Naive thymus-derived CD8-positive, alpha-beta T cell (primary cell): ENCODE data around the gene HOXC10. TPM values are rescaled to one million over a fixed set of nuclear protein-coding genes. Genes with fewer than 3 reads are reported as not detected.

ENCODE experiments used
- microRNA-seq: library from miRNA; unstranded; fragments of <30 nt; microRNA quantifications from one replicate; pipeline ENCODE4 v1.2.0, GENCODE V29; 2022; ENCODE audit warnings: borderline microRNAs expressed
- polyA plus RNA-seq, 3 donors: library from polyadenylated mRNA; unstranded; fragments of 300-500 nt; fragmentation: Illumina TruSeq; gene quantifications; one replicate each; pipeline ENCODE4 v1.2.3, GENCODE V29; 2021
- total RNA-seq, 8 experiments: library from RNA in 2 of 8; stranded (reverse) in 2 of 8; gene quantifications; one replicate each; pipeline ENCODE4 v1.2.3 and lab custom pipeline; 2021 to 2026

The HOXC10 gene
- total and polyA plus RNA-seq, 5 experiments from 2014 or later: not detected

Small RNA genes lying within 50 kb of the gene (microRNA-seq; reads per million reads assigned to microRNA genes)
- gene MIR196A2: not detected
- not detected for gene MIR615

Other genes with a start within 250 kb of the HOXC10 start
- not detected for gene CISTR, start 233.2 kb upstream of the HOXC10 start, total RNA-seq
- not detected for gene CISTR, start 233.2 kb upstream of the HOXC10 start, polyA plus RNA-seq
- gene HOXC13, start 46.3 kb upstream of the HOXC10 start, total RNA-seq: not detected
- not detected for gene HOXC13, start 46.3 kb upstream of the HOXC10 start, polyA plus RNA-seq
- gene HOXC12, start 30.2 kb upstream of the HOXC10 start, total RNA-seq: not detected
- not detected for gene HOXC12, start 30.2 kb upstream of the HOXC10 start, polyA plus RNA-seq
- not detected for gene HOXC11, start 12.0 kb upstream of the HOXC10 start, total RNA-seq
- gene HOXC11, start 12.0 kb upstream of the HOXC10 start, polyA plus RNA-seq: not detected
- gene HOTAIR, start 10.2 kb upstream of the HOXC10 start, total RNA-seq: not detected
- not detected for gene HOTAIR, start 10.2 kb upstream of the HOXC10 start, polyA plus RNA-seq
- not detected for gene HOXC9, start 15.0 kb downstream of the HOXC10 start, total RNA-seq
- gene HOXC9, start 15.0 kb downstream of the HOXC10 start, polyA plus RNA-seq: not detected
- not detected for gene HOXC8, start 23.8 kb downstream of the HOXC10 start, total RNA-seq
- not detected for gene HOXC8, start 23.8 kb downstream of the HOXC10 start, polyA plus RNA-seq
- gene HOXC6, start 43.3 kb downstream of the HOXC10 start, total RNA-seq: not detected
- not detected for gene HOXC6, start 43.3 kb downstream of the HOXC10 start, polyA plus RNA-seq
- gene HOXC5, start 47.9 kb downstream of the HOXC10 start, total RNA-seq: not detected
- gene HOXC5, start 47.9 kb downstream of the HOXC10 start, polyA plus RNA-seq: not detected
- gene HOXC4, start 68.7 kb downstream of the HOXC10 start, total RNA-seq: under 1 TPM; 0.63 to 0.65 TPM
- gene HOXC4, start 68.7 kb downstream of the HOXC10 start, polyA plus RNA-seq: under 1 TPM in 2 of 3 donors, not detected in 1; 0.25 to 0.43 TPM
- 10 to 100 TPM; 21.0 to 22.0 TPM for gene SMUG1, start 203.8 kb downstream of the HOXC10 start, total RNA-seq
- gene SMUG1, start 203.8 kb downstream of the HOXC10 start, polyA plus RNA-seq: 10 to 100 TPM; 15.4 to 23.6 (median 17.6) TPM